K562 (cell line): ENCODE measurements around the gene DENND1A. TPM values are rescaled to one million over a fixed set of nuclear protein-coding genes. Genes with fewer than 3 reads are reported as not detected.
A peak's percentile ranks its signal among the peaks of the same experiment; 100 is the strongest.

Experiments used
- ATAC-seq: fragments of 200-7000 bp; cut with Tn5 transposase; 3 replicates; pipeline ENCODE4 v1.9.1; 2020; ENCODE audit warnings: moderate library complexity
- BruUV-seq: library from RNA; stranded (reverse); fragments of 400-500 nt; replicated peaks from 2 replicates; lab custom pipeline; 2021; lab: Mats Ljungman, UMichigan
- CTCF ChIA-PET: fragments of 300-600 bp; formaldehyde crosslinking; extraction: SDS; loops from one replicate; lab custom pipeline; 2021; ENCODE audit warnings: low intra/inter-chr PET ratio; lab: Yijun Ruan, JAX
- POLR2A ChIA-PET: fragments of 300-600, 350-650 bp; sonication (Branson Sonifier 250); formaldehyde crosslinking; extraction: SDS; loops from one replicate; lab custom pipeline; 2021; ENCODE audit warnings: antibody characterized with exemption, inconsistent platforms; lab: Yijun Ruan, JAX
- DNase-seq, 4 experiments: peaks; one replicate each; pipeline versions ENCODE4 v3.0.0 to v3.0.0-alpha.2; 2011 to 2018; ENCODE audit warnings: low spot score in 3 of 4, mixed read lengths in 3 of 4; ENCODE audit errors: extremely low read depth in 1 of 4
- FAIRE-seq: peaks from 2 replicates; lab custom pipeline; 2011; peaks lifted over from hg19 to GRCh38; lab: Jason Lieb, UNC
- H2AFZ ChIP-seq: 2 replicates; pipeline ENCODE4 v1.6.0; 2011; ENCODE audit warnings: low read depth, low read length, control low read depth, inconsistent platforms
- H3K27ac ChIP-seq: fragments of 200-600 bp; 3 replicates; pipeline ENCODE4 v1.8.0; 2011; ENCODE audit warnings: low read depth, mild to moderate bottlenecking, control low read depth, inconsistent platforms, low read length, moderate library complexity, mixed read lengths; ENCODE audit errors: extremely low read depth
- H3K27me3 ChIP-seq, 2 experiments: fragments of 300-600 bp in 1 of 2; 2 replicates in 1 of 2; 3 replicates in 1 of 2; pipeline versions ENCODE4 v1.6.0 to v1.8.0; 2011; ENCODE audit warnings: inconsistent platforms in 2 of 2, low read length in 2 of 2, mild to moderate bottlenecking in 1 of 2, mixed read lengths in 1 of 2, moderate library complexity in 1 of 2; ENCODE audit not compliant: control insufficient read depth in 2 of 2, insufficient read depth in 2 of 2
- H3K36me3 ChIP-seq: fragments of 300-600 bp; 3 replicates; pipeline ENCODE4 v1.8.0; 2011; ENCODE audit warnings: mild to moderate bottlenecking, low read length, inconsistent platforms; ENCODE audit not compliant: control insufficient read depth, insufficient read depth
- H3K4me1 ChIP-seq, 2 experiments: fragments of 200-600 bp in 1 of 2; replicated peaks in 1 of 2; 2 replicates in 1 of 2; 3 replicates in 1 of 2; pipeline versions ENCODE4 v1.5.1 to v1.8.0; 2011; ENCODE audit warnings: inconsistent platforms in 2 of 2, low read length in 2 of 2, mild to moderate bottlenecking in 1 of 2, mixed read lengths in 1 of 2, moderate library complexity in 1 of 2; ENCODE audit not compliant: control insufficient read depth in 2 of 2, insufficient read depth in 2 of 2
- H3K4me2 ChIP-seq: 2 replicates; pipeline ENCODE4 v1.6.1; 2011; ENCODE audit warnings: low read length, control low read depth, inconsistent platforms, mixed read lengths; ENCODE audit not compliant: insufficient read depth
- H3K4me3 ChIP-seq: fragments of 200-600 bp; sonication (generic), shearing (Covaris generic); 2 replicates; pipeline ENCODE4 v1.5.1; 2016; ENCODE audit warnings: control low read depth, inconsistent platforms
- H3K79me2 ChIP-seq: fragments of 200-600 bp; 3 replicates; pipeline ENCODE4 v1.8.0; 2011; ENCODE audit warnings: low read length, inconsistent platforms; ENCODE audit not compliant: control insufficient read depth, insufficient read depth
- H3K9ac ChIP-seq, 2 experiments: 2 replicates each; pipeline versions ENCODE4 v1.6.0 to v1.6.1; 2011; ENCODE audit warnings: low read depth in 2 of 2, low read length in 2 of 2, control low read depth in 1 of 2, inconsistent platforms in 1 of 2, mild to moderate bottlenecking in 1 of 2, mixed read lengths in 1 of 2; ENCODE audit not compliant: insufficient read depth in 1 of 2
- H3K9me1 ChIP-seq: one replicate; pipeline ENCODE4 v1.6.0; 2011; ENCODE audit warnings: inconsistent platforms, mild to moderate bottlenecking, low read length, moderate library complexity; ENCODE audit not compliant: control insufficient read depth, insufficient read depth
- H3K9me3 ChIP-seq: replicated peaks from 2 replicates; pipeline ENCODE4 v1.5.1; 2011; ENCODE audit warnings: low read depth, low read length, inconsistent platforms; ENCODE audit not compliant: control insufficient read depth, insufficient read depth
- H4K20me1 ChIP-seq: replicated peaks from 2 replicates; pipeline ENCODE4 v1.6.1; 2011; ENCODE audit warnings: low read length, inconsistent platforms, mixed read lengths; ENCODE audit not compliant: control insufficient read depth, insufficient read depth
- CBX3 ChIP-seq, 2 experiments: IDR thresholded peaks; 1 replicate in 1 of 2; 2 replicates in 1 of 2; pipeline ENCODE4 v1.6.1; 2012; ENCODE audit warnings: inconsistent platforms in 2 of 2, low read length in 2 of 2, borderline replicate concordance in 1 of 2, control low read depth in 1 of 2
- CBX8 ChIP-seq: fragments of 200-600 bp; sonication (generic); IDR thresholded peaks from 2 replicates; pipeline ENCODE4 v1.6.1; 2012; ENCODE audit warnings: borderline replicate concordance, mixed run types, low read depth, mild to moderate bottlenecking, moderate library complexity, mixed read lengths, low read length, control low read depth, inconsistent platforms; ENCODE audit not compliant: poor library complexity, severe bottlenecking; ENCODE audit errors: extremely low read depth
- E2F3 ChIP-seq: fragments of 250-450 bp; sonication (Bioruptor Pico); IDR thresholded peaks from 2 replicates; pipeline ENCODE4 v1.4.0; 2020; ENCODE audit warnings: mild to moderate bottlenecking
- KLF6 ChIP-seq: fragments of 250-450 bp; sonication (Bioruptor Pico); IDR thresholded peaks from 2 replicates; pipeline ENCODE4 v1.4.0; 2020; ENCODE audit warnings: mild to moderate bottlenecking, moderate library complexity, borderline replicate concordance
- MAFK ChIP-seq: IDR thresholded peaks from 2 replicates; pipeline ENCODE4 v1.6.1; 2011; ENCODE audit warnings: low read length, improper control_type of control experiment
- MEF2A ChIP-seq: IDR thresholded peaks from 2 replicates; pipeline ENCODE4 v1.6.1; 2011; ENCODE audit warnings: low read depth, mild to moderate bottlenecking, low read length, moderate library complexity; ENCODE audit not compliant: control insufficient read depth
- NR3C1 ChIP-seq: sonication (generic); formaldehyde crosslinking; IDR thresholded peaks from 2 replicates; pipeline ENCODE4 v1.8.1; 2022; ENCODE audit warnings: missing genetic modification reagents
- RCOR1 ChIP-seq, 2 experiments: IDR thresholded peaks; 2 replicates each; pipeline ENCODE4 v1.6.1; 2012; ENCODE audit warnings: low read depth in 2 of 2, low read length in 2 of 2, borderline replicate concordance in 1 of 2, improper control_type of control experiment in 1 of 2
- YY1 ChIP-seq, 3 experiments: IDR thresholded peaks; 2 replicates each; pipeline ENCODE4 v1.6.1; 2011; ENCODE audit warnings: low read length in 2 of 3, mild to moderate bottlenecking in 2 of 3, moderate library complexity in 2 of 3, borderline replicate concordance in 1 of 3, control low read depth in 1 of 3, low read depth in 1 of 3; ENCODE audit not compliant: insufficient read depth in 3 of 3, insufficient replicate concordance in 2 of 3, control insufficient read depth in 1 of 3, insufficient read length in 1 of 3; ENCODE audit errors: extremely low read depth in 1 of 3
- ZKSCAN1 ChIP-seq: fragments of 150-350 bp; IDR thresholded peaks from 2 replicates; pipeline ENCODE4 v1.6.1; 2016; ENCODE audit warnings: low read depth, low read length
- ZNF324 ChIP-seq: fragments of 250-450 bp; sonication (Bioruptor Pico); IDR thresholded peaks from 2 replicates; pipeline ENCODE4 v1.4.0; 2020; ENCODE audit warnings: mild to moderate bottlenecking
- ZNF780A ChIP-seq: fragments of 250-450 bp; sonication (Bioruptor Pico); IDR thresholded peaks from 2 replicates; pipeline ENCODE4 v1.5.0; 2021; ENCODE audit warnings: mild to moderate bottlenecking
- WGBS: fragments of 100-300 bp; shearing (Covaris generic); methylation state at CpG from one replicate; pipeline ENCODE4 v1.1.6; 2016; ENCODE audit warnings: low coverage, mixed read lengths; ENCODE audit not compliant: insufficient coverage; ENCODE audit errors: missing lambda C conversion rate; 5-methylcytosine and 5-hydroxymethylcytosine counted together
- in situ Hi-C: fragments of 300-500 bp; cut with MboI; formaldehyde crosslinking; loops from 4 replicates; pipeline ENCODE4 v1.15.0; 2018; ENCODE audit warnings: inconsistent platforms, mixed read lengths
- intact Hi-C: fragments of 100-400 bp; cut with micrococcal nuclease; formaldehyde crosslinking; loops from 2 replicates; pipeline ENCODE4 v1.14.2; 2022
- polyA plus RNA-seq, 8 experiments: library from polyadenylated mRNA; depleted of rRNA in 4 of 8; stranded (reverse) in 5 of 8; unstranded in 3 of 8; fragments of >200 nt; fragmentation: Nextera tagmentation in 2 of 8; fragmentation: Illumina TruSeq in 1 of 8; extraction: Ambion mirVana in 2 of 8; extraction: Trizol in 1 of 8; gene quantifications; 2 replicates each; pipeline versions ENCODE4 v1.2.1 to v1.2.3, GENCODE V29; 2011 to 2014; ENCODE audit warnings: inconsistent platforms in 1 of 8, missing spikeins in 1 of 8
- total RNA-seq, 7 experiments: library from RNA; depleted of rRNA in 6 of 7; stranded (reverse); fragments of >200 nt in 6 of 7; fragmentation: Illumina TruSeq in 2 of 7; extraction: Trizol in 2 of 7; gene quantifications; 2 replicates each; pipeline versions ENCODE4 v1.2.1 to v1.2.3, GENCODE V29; 2011 to 2021; ENCODE audit warnings: low replicate concordance in 1 of 7

The DENND1A gene
- total and polyA plus RNA-seq, 9 of the 15 experiments (the other 6 are each of a cell fraction or from before 2014, with no cell fraction given) = 7.6 to 29.5 (median 15.7) TPM

DNA sequence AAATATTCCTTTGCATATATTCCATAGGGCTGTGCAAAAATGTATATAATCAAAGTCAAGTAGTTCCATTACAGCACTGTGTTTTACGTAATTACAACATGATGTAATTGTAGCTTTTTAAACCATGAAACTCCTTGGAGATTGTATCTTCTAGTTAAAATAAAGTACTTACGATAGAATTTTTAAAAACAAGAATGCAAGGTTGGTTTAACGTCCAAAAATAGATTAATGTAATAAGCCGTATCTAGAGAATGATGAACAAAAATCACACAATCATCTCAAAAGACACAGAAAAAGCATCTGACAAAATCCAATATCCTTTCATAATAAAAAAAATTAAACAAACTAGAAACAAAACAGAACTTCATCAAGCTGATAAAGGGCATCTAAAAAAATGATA lies 86.2 kb downstream of the DENND1A start:
- Histone ChIP-seq H2AFZ (no peak overlapping the region), H3K9ac (no peak overlapping the region), H3K4me1 (no peaks in the 10 kb centered on the region; a peak in 1 of 5 replicates), H3K79me2 (no peaks in the 10 kb centered on the region; the same call in 2 of the 3 replicates), H3K9me3 (peaks cover 11% of the 10 kb centered on the region), H3K27ac (no peak overlapping the region), H3K4me3 (no peak overlapping the region), H3K4me2 (no peak overlapping the region), H4K20me1 (no peaks in the 10 kb centered on the region), H3K9me1 (no peaks in the 10 kb centered on the region), H3K27me3 (no peaks in the 10 kb centered on the region), H3K36me3 (no peaks in the 10 kb centered on the region)
- in situ Hi-C loops (no loop called here), intact Hi-C loops (no loop called here)
- BruUV-seq = no TSS peak
- no peak for FAIRE-seq
- no peak for ATAC-seq
- WGBS = 95% methylated on average over 4 of the region's 4 CpGs
- peak; percentile 89; the same call in 1 of the 2 replicates for TF ChIP-seq MEF2A
- TF ChIP-seq ZNF324 (CRISPR knock-in tag) = peak; percentile 92
- 0 out of 3 replicates have a peak, but pooled peaks of 1 of the 2 experiments have one; percentile 44 for TF ChIP-seq CBX3 (IDR thresholded peaks at IDR 0.05; ENCODE audit: borderline replicate concordance in 1 of 2, low read length in 2 of 2)
- TF ChIP-seq MAFK = no peak
- ChIA-PET CTCF (no interaction called here), POLR2A (no interaction called here)
- DNase-seq = no peak

DNA sequence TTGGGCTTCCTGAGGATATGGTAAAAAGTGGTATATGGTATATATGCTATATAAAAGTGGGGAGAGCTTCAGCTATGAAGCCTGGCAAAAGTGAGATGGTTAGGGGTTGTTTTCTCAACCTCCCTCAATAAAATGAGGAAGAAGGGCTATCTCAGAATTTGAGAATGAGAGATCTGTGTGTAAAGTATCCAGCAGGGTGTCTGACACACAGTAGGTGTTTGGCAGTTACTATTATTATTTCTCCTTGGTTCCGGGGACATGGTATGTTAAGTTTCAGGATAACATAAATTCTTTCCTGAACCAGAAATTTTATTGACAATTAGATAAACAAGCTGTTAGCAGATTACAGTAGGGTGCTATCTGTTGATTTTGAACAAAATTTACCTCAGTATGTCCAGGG lies 94.1 kb downstream of the DENND1A start:
- DNase-seq (peak in 1 of 4 experiments; percentile 20), ATAC-seq (peak; percentile 45), FAIRE-seq (no peak)
- Histone ChIP-seq H2AFZ (peak overlapping the region; percentile 20; the same call in 1 of the 2 replicates), H3K9ac (peak overlapping the region in 1 of 2 experiments; percentile 55; a peak in 1 of 4 replicates), H3K4me3 (no peak overlapping the region), H3K27me3 (no peaks in the 10 kb centered on the region), H3K9me3 (no peaks in the 10 kb centered on the region), H3K79me2 (peaks cover 49% of the 10 kb centered on the region), H4K20me1 (no peaks in the 10 kb centered on the region), H3K4me2 (peak overlapping the region; percentile 66), H3K9me1 (no peaks in the 10 kb centered on the region), H3K4me1 (peaks cover 5 to 23% of the 10 kb centered on the region in 2 experiments), H3K36me3 (no peaks in the 10 kb centered on the region), H3K27ac (peak overlapping the region; percentile 80)
- no TSS peak for BruUV-seq
- POLR2A ChIA-PET = interaction anchor here (0.7 to 2.3 kb wide), 5 partner anchors 11 to 348 kb away, joined by 3 to 9 read pairs (median 5); no protein-coding TSS in a partner anchor
- intact Hi-C loops (loop anchor here (10.0 kb wide), 1 partner anchor 89 kb away; no protein-coding TSS in a partner anchor), in situ Hi-C loops (no loop called here)
- 9% methylated on average over 1 of the region's 1 CpG for WGBS
- CTCF ChIA-PET = no interaction called here
- TF ChIP-seq KLF6 (CRISPR knock-in tag) (no peak), RCOR1 (IDR thresholded peaks at IDR 0.05; ENCODE audit: borderline replicate concordance in 1 of 2, low read depth in 2 of 2, low read length in 2 of 2) (0 out of 4 replicates have a peak, but pooled peaks of 1 of the 2 experiments have one; percentile 17), CBX8 (no peak), NR3C1 (CRISPR knock-in tag) (no peak), ZKSCAN1 (peak; percentile 98), YY1 (IDR thresholded peaks at IDR 0.05; ENCODE audit: borderline replicate concordance in 1 of 3, control insufficient read depth in 1 of 3, extremely low read depth in 1 of 3, insufficient read depth in 3 of 3, insufficient read length in 1 of 3, insufficient replicate concordance in 2 of 3, low read depth in 1 of 3, low read length in 2 of 3) (no peak), E2F3 (CRISPR knock-in tag) (no peak), ZNF780A (no peak)
